IPS DF 4.7 (cell line): Measurements from ENCODE around the gene MTCH1.

ENCODE experiments used
- DNase-seq: peaks from one replicate; pipeline ENCODE4 v3.0.0-alpha.2; 2013; ENCODE audit warnings: low spot score; ENCODE audit errors: extremely low read depth

MTCH1 gene

DNA sequence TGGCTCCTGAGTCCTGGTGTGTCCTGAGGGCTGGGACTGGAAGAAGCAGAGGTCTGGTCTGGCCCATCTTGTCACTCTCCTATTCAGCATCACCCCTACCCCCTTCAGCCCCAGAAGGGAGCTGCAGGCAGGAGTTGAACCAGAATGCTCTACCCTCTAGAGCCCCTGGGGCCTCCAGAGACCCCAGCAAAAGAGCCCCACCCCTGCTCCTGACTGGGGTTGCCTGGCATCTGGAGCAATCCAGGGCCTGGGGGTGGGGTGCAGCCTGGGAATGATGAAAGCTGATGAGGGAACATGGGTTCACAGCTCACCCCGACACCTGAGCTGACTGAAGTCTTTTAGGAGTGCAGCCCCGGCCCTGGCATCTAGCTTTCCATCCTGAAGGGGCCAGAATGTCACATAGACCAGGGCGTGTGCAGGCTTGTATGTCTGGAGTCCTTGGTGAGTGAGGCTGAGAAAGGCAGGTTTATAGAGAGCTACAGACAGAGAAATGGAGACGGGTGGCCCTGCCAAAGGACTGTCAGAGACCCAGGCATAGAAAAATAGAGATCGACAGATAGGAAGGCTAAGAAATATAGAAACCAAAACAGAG, 31.7 kb upstream of the MTCH1 start:
- DNase-seq = no peak

DNA sequence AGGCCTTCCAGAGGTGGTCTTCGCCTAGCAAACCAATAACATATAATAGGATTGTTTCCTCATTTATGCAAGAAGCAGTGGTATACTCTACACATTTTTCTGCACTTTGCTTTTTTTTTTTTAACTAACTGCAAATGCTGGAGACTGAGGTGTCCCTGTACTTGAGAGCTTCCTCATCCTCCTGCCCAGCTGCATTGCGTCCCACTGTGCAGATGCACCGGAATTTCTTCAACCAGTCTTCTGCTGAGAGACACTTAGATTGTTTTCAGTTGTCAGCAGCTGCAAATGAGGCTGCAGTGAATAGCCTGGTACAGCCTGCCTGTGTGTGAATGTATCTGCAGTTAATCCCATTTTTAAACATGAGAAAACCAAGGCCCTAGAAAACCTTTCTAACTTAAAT, 31.0 kb upstream of the MTCH1 start:
- DNase-seq = no peak

DNA sequence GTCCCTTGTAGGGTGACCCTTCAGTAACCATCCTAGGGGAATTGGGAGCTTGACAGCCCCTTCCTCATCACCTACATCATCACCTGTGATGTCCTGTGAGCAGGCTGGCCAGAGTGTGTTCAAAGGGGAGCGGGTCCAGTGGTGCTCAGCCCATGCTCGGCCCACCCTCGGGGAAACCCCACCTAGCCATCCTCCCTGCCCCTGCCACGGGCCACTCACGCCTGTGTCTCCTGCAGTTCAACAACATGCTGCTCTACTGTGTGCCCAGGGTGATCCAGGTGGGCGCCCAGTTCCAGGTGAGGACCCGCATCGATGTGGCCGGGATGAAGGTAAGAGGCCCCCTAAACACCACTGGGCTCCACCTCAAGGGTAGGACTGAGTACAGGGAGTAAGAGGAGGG, 29.5 kb upstream of the MTCH1 start:
- DNase-seq = no peak

DNA sequence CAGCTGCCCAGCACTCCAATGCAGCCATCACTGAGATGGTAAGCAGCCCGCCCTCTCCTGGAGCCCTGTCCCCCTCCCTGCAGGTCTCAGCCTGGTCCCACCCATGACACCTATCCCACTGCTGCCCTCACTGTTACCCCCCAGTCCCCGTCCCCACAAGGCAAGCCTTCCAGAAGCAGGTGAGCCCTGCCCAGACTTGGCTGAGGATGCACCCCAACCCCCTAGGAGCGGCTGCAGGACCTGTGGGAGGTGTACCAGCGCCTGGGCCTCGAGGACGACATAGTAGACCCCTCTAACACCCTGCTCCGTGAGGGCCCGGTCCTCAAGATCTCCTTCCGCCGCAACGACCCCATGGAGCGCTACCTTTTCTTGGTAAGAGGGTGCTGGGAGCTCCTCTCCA, 28.7 kb upstream of the MTCH1 start:
- DNase-seq = no peak

DNA sequence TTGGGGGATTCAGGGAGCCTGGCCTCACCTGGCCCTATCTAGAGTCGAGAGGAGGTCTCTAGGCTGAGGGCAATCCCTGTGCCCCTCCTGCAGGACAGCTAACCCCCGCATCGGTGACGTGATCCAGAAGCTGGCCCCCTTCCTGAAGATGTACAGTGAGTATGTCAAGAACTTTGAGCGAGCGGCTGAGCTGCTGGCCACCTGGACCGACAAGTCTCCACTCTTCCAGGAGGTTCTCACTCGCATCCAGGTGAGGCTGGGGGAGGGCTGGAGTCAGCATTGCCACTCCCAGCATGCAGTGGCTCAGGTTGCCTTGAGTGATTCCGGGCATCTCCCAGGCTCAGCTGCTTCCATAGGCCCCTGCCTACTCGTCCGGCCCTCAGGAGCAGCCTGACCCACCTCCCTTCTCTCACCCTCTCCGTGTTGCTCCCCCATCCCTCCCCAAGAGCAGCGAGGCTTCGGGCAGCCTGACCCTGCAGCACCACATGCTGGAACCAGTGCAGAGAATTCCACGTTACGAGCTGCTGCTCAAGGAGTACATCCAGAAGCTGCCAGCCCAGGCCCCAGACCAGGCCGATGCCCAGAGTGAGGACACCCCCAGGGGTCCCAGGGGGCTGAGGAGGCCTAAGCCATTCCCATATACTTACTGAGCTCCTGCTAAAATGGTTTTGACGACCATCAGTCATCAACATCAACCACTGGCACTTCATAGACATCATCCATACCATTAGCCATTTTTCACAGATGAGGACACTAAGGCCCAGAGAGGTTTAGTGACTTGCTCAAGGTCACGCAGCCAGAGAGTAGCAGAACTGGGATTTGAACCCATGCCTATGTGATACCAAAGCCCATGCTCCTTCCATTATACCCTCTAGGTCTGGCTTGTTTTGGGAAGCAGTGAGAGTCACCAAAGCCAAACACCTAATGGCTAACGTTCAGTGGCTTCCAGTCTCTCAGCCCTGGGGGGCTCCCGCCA, 27.8 kb upstream of the MTCH1 start:
- no peak for DNase-seq

DNA sequence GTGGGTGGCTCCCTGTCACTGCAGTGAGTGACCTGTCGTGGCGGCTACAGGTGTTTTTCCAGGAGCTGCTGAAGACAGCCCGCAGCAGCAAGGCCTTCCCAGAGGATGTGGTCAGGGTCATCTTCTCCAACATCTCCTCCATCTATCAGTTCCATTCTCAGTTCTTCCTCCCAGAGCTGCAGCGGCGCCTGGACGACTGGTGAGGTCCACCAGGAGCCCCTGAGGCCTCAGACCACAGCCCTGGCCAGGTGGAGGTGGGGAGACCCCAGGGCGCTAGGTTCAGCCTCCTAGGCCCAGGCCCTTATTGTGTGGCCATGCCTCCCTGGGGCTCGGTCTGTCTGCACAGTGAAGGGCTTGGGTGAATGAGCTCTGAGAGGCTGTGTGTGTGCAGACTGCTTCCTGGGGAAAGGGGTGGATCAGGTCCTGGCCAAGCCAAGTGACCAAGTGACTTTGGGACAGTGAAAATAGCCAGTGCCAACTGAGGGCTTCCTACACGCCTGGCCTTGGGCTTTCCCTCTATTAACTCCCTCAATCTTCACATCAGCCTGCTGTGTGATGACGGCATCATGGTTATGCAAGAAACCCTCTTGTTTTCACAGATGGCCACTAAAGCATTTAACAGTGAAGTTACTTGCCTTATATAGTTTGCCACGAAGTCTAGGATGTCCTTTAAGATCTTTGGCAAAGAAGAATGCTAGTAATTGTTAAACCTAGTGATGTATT, 25.8 kb upstream of the MTCH1 start:
- no peak for DNase-seq

DNA sequence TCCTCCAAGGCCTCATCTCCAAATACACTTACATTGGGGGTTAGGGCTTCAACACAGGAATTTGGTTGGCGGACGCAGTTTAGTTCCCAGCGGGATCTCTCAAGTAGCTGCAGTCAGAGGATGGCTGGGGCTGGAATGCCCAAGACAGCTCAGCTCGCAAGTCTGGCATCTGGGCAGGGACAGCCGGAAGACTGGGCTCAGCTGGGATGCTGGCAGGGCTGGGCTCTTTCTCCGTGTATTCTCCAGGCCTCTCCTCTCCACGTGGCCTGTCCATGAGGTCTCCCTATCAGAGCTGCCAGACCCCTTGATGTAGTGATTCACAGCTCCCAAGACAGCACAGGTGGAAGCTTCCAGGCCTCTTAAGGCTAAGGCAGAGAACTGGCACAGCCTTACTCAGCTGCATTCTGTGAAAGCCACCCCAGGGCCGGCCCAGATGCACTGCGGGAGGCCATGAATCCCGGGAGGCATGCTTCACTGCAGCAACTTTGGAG, 24.5 kb upstream of the MTCH1 start:
- DNase-seq = no peak

DNA sequence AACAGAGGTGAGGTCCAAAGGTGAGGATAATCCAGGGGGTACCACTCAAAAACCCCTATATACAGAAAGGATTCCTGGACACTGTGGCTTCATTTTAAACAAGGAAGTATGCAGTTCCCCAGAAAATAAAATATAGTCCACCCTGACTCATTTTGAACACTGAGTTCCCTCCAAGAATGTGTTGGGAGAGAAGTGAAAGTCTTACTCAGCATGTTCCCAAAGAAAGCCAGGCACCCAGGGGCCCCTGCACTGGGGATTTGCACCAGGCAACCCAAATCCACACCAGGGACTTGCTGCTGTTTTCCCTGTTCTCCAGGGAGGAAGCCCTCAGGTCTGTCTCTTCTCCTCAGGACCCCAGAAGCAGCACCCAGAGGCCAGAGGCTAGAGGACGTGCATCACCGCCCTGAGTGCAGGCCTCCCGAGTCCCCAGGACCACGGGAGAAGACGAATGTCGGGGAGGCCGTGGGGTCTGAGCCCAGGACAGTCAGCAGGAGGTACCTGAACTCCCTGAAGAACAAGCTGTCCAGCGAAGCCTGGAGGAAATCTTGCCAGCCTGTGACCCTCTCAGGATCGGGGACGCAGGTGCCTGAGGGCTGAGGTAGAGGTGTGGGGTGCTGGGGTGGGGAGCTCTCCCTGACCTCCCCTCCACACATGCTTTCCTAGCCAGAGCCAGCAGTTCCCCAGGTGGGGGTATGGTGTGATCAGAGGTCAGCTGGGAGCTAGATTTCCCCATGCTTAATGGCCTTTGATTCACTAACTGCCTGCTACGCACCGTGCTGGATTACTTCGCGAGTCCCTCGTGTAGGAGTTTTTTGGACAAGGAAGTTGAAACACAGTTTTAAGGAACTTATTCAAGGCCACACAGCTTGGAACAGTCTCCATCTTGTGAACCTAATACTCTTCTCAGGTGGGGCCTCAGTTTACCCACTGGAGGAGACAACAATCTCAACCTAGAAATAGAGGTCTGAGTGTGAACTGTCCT, 22.8 kb upstream of the MTCH1 start:
- no peak for DNase-seq

DNA sequence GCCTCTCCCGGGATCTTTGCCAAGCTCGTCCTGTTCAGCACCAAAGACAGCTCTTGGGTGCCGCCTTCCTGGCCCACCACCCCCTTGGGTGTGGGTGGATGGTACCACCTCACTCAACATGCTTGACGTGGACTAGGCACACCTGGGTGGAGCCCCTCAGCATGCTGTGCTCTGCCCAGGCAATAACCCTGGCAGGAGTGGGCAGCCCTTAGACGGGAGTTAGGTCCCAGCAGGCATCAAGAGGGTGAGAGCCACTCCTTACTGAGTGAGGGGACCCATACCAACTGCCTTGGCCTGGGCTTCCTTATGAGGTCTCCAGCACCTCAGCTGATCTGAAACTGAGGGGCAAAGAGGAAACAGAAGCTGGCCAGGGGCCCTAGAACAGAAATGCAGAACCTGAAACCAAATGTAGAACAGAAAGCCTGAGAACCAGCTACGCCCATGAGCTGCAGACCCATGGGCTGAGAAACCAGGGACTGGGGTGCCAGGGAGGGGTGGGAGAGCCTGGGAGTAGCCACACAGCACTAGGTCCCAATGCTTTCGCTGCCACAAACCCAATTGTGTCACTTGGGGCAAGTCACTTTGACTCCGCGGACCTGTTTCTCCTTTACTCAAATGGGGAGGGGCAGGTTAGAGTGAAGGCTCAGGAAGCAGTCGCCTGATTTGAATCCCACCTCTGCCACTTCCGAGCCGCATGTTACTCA, 21.5 kb upstream of the MTCH1 start:
- no peak for DNase-seq

DNA sequence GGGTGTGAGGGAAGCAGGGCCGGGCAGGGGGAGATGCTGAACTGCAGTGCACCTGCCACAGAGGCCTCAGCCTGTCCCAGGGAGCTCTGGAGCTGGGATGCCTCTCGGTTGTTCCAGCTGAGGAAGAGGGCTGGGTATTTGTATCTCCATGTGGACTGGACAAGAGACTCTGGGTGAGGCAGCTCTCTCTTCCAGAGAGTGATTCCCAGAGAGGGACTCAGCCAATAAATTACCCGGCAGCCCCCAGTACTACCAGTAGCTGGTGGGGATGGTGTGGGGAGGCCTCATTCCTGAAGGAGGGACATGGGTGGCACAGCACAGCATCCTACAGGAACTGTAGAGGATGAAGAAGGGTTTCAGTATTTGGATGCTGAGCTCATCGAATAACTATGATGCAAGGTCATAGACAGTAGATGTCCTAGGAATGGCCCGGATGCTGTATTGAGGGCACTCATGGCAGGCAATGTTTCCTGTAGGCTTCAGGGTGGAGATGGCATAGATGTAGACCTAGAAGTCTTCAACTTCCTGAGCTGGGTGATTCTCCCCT, 20.9 kb upstream of the MTCH1 start:
- DNase-seq = no peak

DNA sequence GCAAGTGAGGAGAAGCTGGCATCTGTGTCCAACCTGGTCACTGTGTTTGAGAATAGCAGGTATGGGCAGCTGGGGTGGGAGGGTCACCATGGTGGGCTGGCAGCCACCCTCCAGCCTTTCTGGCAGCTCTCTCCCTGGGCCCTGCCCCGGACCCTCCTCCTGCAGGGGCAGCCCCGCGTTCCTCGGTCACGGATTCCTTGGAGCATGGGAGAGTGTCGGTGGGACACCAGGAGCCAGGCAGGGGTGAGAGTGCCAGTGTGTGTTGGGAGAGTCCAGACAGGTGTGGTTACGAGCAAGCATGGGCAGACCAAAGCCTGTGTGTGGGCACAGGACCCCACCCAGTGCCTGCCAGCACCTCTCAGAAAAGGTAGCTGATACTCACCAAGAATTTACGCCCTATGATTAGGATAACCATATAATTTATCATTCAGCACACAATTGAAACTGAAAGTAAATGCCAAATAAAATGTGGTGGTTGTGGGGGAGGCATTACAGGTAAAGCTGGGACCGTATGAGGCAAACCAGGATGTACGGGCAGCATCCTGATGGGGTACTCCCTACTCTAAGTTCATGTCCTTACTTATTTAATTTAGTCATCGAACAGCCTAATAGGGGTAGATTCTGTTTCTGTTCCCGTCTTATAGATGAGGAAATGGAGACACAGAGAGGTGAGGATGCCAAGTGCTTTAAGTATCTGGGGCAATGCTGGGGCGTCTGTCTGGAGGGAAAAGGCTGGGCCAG, 20.0 kb upstream of the MTCH1 start:
- no peak for DNase-seq

DNA sequence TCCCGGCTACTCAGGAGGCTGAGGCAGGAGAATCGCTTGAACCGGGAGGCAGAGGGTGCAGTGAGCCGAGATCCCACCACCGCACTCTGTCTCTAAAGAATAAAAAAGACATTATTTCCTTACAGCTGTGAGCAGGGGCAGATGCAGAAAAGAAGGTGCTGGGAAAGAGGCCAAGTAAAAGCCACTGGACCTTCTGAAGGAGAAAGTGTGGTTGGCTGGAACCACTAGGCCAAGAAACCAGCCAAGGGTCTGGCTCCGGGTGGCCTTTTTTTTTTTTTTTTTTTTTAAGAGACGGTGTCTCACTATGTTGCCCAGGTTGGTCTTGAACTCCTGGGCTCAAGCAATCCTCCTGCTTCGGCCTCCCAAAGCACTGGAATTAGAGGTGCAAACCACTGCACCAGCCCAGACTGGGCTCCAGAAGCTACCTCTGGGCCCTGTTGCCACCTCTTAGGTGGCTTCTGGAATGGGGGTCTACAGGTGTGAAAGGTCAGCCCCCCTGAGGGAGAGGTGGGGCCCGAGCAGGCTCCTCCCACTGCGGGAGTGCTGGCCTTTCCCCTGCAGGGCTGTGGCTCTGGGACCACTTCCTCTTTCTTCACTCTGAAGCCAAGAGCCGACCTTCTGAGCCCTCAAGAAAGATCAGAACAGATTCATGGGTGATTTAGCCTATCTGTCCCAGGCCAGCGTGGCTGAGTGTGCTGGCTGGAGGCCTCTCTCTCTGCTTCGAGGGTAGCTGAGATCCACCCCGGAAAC, 19.2 kb upstream of the MTCH1 start, which contains the start of gene FGD2:
Gene FGD2, plus strand, starts transcription at position 595 of the 750 bp plus-strand sequence. CDS start 163 bp downstream, outside the sequence.
- no peak for DNase-seq

DNA sequence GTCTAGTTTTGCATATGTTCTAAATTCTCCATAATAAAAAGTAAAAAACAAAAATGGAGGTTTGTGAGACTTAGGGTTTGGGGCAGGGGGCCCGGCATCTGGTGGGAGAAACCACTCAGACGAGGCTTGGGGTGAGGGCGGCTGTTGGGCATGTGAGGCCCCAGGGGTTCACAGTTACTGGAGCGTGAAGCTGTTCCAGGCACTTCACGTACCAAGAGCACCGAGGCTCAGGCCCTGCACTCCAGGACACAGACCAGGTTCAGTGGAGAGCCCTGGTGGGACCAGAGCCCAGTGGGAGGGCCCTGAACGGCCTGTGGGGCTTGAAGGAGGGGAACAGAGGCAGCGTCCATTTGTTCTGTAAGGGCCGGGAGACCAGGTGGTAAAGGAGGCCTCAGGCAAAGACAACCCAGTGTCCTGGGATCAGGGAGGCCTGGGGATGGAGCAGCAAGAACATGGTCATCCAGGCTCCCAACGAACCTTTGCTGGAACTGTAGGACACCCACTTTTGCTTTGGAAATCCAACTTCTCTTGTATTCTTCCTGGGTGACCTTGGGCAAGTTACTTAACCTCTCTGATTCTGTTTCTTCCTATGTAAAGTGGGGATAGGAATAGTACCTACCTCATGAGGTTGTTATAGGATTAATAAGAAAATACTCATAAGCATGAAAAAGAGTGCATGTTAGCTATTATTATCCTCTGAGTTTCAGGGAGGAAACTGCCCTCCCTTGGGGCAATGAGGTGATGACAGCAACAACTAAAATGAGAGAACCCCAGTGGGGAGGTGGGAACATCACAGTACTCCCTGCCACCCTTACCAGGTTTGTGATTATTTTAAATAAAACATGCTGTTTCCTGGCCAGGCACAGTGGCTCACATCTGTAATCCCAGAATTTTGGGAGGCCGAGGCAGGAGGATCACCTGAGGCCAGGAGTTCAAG, 18.3 kb upstream of the MTCH1 start:
- no peak for DNase-seq

DNA sequence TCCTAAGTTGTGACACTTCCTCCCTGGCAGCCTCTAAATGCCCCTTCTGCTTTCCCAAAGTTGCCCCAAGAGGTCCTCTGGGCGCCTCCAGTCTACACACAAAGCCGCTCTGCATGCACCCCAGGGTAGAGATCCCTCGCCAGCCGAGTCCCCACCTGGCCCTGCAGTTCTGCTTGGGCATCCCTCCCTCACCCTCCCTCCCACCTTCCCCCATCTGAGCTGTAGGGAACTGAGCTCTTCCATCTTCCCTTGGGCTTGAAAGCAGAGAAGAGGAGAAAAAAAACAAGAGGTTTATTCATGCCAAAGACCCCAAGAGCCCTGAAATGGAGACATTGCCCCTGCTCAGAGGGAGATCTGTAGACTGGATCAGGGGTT, 13.7 kb upstream of the MTCH1 start:
- DNase-seq = no peak

DNA sequence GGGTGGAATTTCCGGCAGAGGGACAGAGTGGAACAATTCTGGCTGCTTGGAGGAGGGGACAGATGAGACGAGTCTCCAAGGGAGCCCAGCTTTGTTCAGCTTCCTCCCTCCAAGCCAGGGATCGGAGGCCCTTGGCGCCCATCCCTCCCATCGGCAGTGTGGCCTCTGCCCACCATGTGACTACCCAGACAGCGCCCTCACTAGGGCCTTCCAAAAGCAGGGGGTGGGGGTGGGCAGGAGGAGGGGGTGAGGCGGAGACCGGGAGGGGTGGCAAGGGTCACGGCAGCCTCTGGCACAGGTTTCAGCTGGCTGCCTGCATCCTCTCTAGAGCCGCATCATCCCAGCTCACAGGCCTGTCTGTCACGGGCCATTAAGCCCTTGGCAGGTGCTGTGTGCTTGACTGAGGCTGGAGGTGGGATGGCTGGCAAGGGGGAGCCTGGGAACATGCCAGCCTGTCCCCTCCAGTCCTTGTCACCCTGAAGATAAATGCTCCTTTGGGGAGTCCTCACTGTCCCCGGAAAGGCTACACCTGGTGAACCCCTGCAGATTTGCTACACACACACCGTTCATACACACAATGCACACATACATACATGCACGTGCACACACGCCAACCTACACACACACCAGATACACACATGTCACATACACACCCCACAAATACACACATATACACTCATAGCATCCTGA, 13.2 kb upstream of the MTCH1 start:
- no peak for DNase-seq

DNA sequence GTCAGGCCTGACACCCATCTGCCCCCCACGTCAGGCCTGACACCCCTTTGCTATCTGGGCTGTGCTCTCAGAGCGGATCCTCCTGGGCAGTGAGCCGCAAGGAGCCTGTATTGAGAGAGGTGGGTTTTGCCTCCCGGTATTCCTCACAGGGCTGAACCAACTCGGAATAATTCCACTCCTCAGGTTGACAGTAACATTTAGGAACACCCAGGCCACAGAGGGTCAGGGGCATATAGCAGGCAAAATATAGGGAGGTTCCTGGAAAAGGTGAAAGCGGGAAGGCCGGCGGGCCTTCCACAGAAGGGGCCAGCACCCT, 12.7 kb upstream of the MTCH1 start:
- DNase-seq = no peak
